HepG2 (cell line): ENCODE measurements around the gene PTGIS. TPM values are rescaled to one million over a fixed set of nuclear protein-coding genes. Genes with fewer than 3 reads are reported as not detected.

ENCODE experiments used
- ATAC-seq: fragments of 200-7000 bp; cut with Tn5 transposase; 3 replicates; pipeline ENCODE4 v1.9.1; 2020; ENCODE audit warnings: mild to moderate bottlenecking, moderate library complexity
- BruUV-seq: library from RNA; stranded (reverse); fragments of 400-500 nt; replicated peaks from 2 replicates; lab custom pipeline; 2021; lab: Mats Ljungman, UMichigan
- CTCF ChIA-PET: fragments of 300-600 bp; formaldehyde crosslinking; extraction: SDS; loops from one replicate; lab custom pipeline; 2021; ENCODE audit warnings: low total read pairs, inconsistent platforms, low intra/inter-chr PET ratio; lab: Yijun Ruan, JAX
- POLR2A ChIA-PET: fragments of 350-600 bp; sonication (Branson Sonifier 250); formaldehyde crosslinking; loops from one replicate; lab custom pipeline; 2020; ENCODE audit warnings: antibody characterized with exemption, inconsistent platforms; lab: Yijun Ruan, JAX
- DNase-seq: peaks from one replicate; pipeline ENCODE4 v3.0.0-alpha.2; 2015; ENCODE audit warnings: low spot score
- FAIRE-seq: peaks from 3 replicates; lab custom pipeline; 2011; peaks lifted over from hg19 to GRCh38; lab: Jason Lieb, UNC
- H2AFZ ChIP-seq: one replicate; pipeline ENCODE4 v1.6.1; 2011; ENCODE audit warnings: low read length, inconsistent platforms
- H3K27ac ChIP-seq: fragments of 300-600 bp; 3 replicates; pipeline ENCODE4 v1.8.0; 2011; ENCODE audit warnings: mixed run types, mild to moderate bottlenecking, mixed read lengths, low read length, inconsistent platforms; ENCODE audit not compliant: insufficient read depth; ENCODE audit errors: extremely low read length
- H3K27me3 ChIP-seq, 2 experiments: fragments of 200-600 bp in 1 of 2; 2 replicates in 1 of 2; 3 replicates in 1 of 2; pipeline versions ENCODE4 v1.6.0 to v1.8.0; 2011; ENCODE audit warnings: low read length in 2 of 2, mild to moderate bottlenecking in 2 of 2, moderate library complexity in 2 of 2, inconsistent platforms in 1 of 2; ENCODE audit not compliant: insufficient read depth in 2 of 2, control insufficient read depth in 1 of 2
- H3K36me3 ChIP-seq, 2 experiments: fragments of 200-600 bp in 1 of 2; replicated peaks in 1 of 2; 2 replicates in 1 of 2; 3 replicates in 1 of 2; pipeline versions ENCODE4 v1.5.1 to v1.8.0; 2011; ENCODE audit warnings: low read length in 2 of 2, inconsistent platforms in 1 of 2; ENCODE audit not compliant: insufficient read depth in 2 of 2, control insufficient read depth in 1 of 2
- H3K4me1 ChIP-seq: 2 replicates; pipeline ENCODE4 v1.5.1; 2012; ENCODE audit warnings: low read length, inconsistent platforms; ENCODE audit not compliant: insufficient read depth
- H3K4me2 ChIP-seq: 2 replicates; pipeline ENCODE4 v1.6.0; 2011; ENCODE audit warnings: low read depth, low read length, inconsistent platforms
- H3K4me3 ChIP-seq, 3 experiments: fragments of 200-600 bp in 1 of 3; sonication (generic), shearing (Covaris generic) in 1 of 3; replicated peaks in 1 of 3; 2 replicates each; pipeline ENCODE4 v1.5.1; 2011 to 2016; ENCODE audit warnings: low read length in 3 of 3, inconsistent platforms in 2 of 3, low read depth in 2 of 3, mild to moderate bottlenecking in 2 of 3, control low read depth in 1 of 3, mixed read lengths in 1 of 3; ENCODE audit not compliant: insufficient read depth in 1 of 3
- H3K79me2 ChIP-seq: one replicate; pipeline ENCODE4 v1.6.1; 2011; ENCODE audit warnings: low read length, inconsistent platforms; ENCODE audit not compliant: insufficient read depth
- H3K9ac ChIP-seq: 2 replicates; pipeline ENCODE4 v1.6.0; 2011; ENCODE audit warnings: mild to moderate bottlenecking, low read depth, low read length, inconsistent platforms; ENCODE audit not compliant: insufficient read depth
- H3K9me3 ChIP-seq: 2 replicates; pipeline ENCODE4 v1.5.1; 2012; ENCODE audit warnings: mild to moderate bottlenecking, low read length
- H4K20me1 ChIP-seq: 2 replicates; pipeline ENCODE4 v1.6.0; 2011; ENCODE audit warnings: inconsistent platforms, mild to moderate bottlenecking, low read length, moderate library complexity; ENCODE audit not compliant: insufficient read depth
- JDP2 ChIP-seq: sonication (generic); formaldehyde crosslinking; IDR thresholded peaks from 2 replicates; pipeline ENCODE4 v1.8.1; 2022; ENCODE audit warnings: missing genetic modification reagents, borderline replicate concordance
- MAFK ChIP-seq, 2 experiments: IDR thresholded peaks in 1 of 2; conservative IDR thresholded peaks in 1 of 2; 2 replicates each; pipeline ENCODE4 v1.6.1; 2011; ENCODE audit warnings: improper control_type of control experiment in 2 of 2, low read length in 2 of 2
- MEIS2 ChIP-seq: sonication (generic); formaldehyde crosslinking; IDR thresholded peaks from 2 replicates; pipeline ENCODE4 v1.9.0; 2021; ENCODE audit warnings: mild to moderate bottlenecking, missing genetic modification reagents
- MIER3 ChIP-seq: IDR thresholded peaks from 2 replicates; pipeline ENCODE4 v1.6.1; 2016; ENCODE audit warnings: missing compliant biosample characterization, borderline replicate concordance
- NFE2L2 ChIP-seq: fragments of 150-350 bp; IDR thresholded peaks from 2 replicates; pipeline ENCODE4 v1.6.1; 2014; ENCODE audit warnings: low read length
- ONECUT2 ChIP-seq: sonication (generic); formaldehyde crosslinking; IDR thresholded peaks from 2 replicates; pipeline ENCODE4 v1.4.0; 2020; ENCODE audit warnings: missing genetic modification reagents
- TGIF2 ChIP-seq: IDR thresholded peaks from 2 replicates; pipeline ENCODE4 v1.6.1; 2016; ENCODE audit warnings: control low read depth, missing compliant biosample characterization
- ZNF775 ChIP-seq: sonication (generic); formaldehyde crosslinking; IDR thresholded peaks from 2 replicates; pipeline ENCODE4 v1.4.0; 2020; ENCODE audit warnings: missing genetic modification reagents, mild to moderate bottlenecking, moderate library complexity, borderline replicate concordance
- in situ Hi-C: cut with HindIII; loops from 2 replicates; pipeline ENCODE4 v1.10.0; 2017; ENCODE audit warnings: low pct_unique_long_range_greater_than_20kb; ENCODE audit not compliant: extremely low pct_ligation_motif_present
- intact Hi-C: fragments of 100-400 bp; cut with micrococcal nuclease; formaldehyde crosslinking; loops from one replicate; pipeline ENCODE4 v1.10.0; 2022; ENCODE audit not compliant: unreplicated experiment
- polyA plus RNA-seq, 8 experiments: library from polyadenylated mRNA; depleted of rRNA in 3 of 8; stranded (reverse) in 7 of 8; unstranded in 1 of 8; fragments of >200 nt; fragmentation: Illumina TruSeq in 4 of 8; extraction: Trizol in 4 of 8; gene quantifications; 2 replicates each; pipeline versions ENCODE4 v1.2.1 to v1.2.3, GENCODE V29; 2011 to 2016; ENCODE audit warnings: low read depth in 4 of 8, missing spikeins in 1 of 8, mixed read lengths in 1 of 8; ENCODE audit not compliant: insufficient read depth in 1 of 8
- total RNA-seq, 5 experiments: library from RNA; depleted of rRNA; stranded (reverse); fragments of >200 nt; fragmentation: Illumina TruSeq; extraction: Trizol; gene quantifications; 2 replicates each; pipeline ENCODE4 v1.2.3, GENCODE V29; 2016; ENCODE audit warnings: low read depth in 1 of 5
- TF ChIP-seq, protein P1 (sequence below): sonication (generic); formaldehyde crosslinking; IDR thresholded peaks from 2 replicates; pipeline ENCODE4 v1.5.0; 2020; ENCODE audit warnings: missing genetic modification reagents
- TF ChIP-seq, protein P2 (sequence below): sonication (generic); formaldehyde crosslinking; IDR thresholded peaks from 2 replicates; pipeline ENCODE4 v1.4.0; 2020; ENCODE audit warnings: missing genetic modification reagents
- TF ChIP-seq, protein P3 (sequence below): sonication (generic); formaldehyde crosslinking; IDR thresholded peaks from 2 replicates; pipeline ENCODE4 v1.9.0; 2021; ENCODE audit warnings: missing genetic modification reagents, borderline replicate concordance
- TF ChIP-seq, protein P4 (sequence below): sonication (generic); formaldehyde crosslinking; IDR thresholded peaks from 2 replicates; pipeline ENCODE4 v1.8.1; 2023; ENCODE audit warnings: mild to moderate bottlenecking, inconsistent platforms, moderate library complexity, missing genetic modification reagents, borderline replicate concordance
- TF ChIP-seq, protein P5 (sequence below): sonication (generic); formaldehyde crosslinking; IDR thresholded peaks from 2 replicates; pipeline ENCODE4 v1.4.0; 2020; ENCODE audit warnings: mild to moderate bottlenecking, missing genetic modification reagents
- TF ChIP-seq, protein P6 (sequence below): sonication (generic); formaldehyde crosslinking; conservative IDR thresholded peaks from 2 replicates; pipeline ENCODE4 v1.8.1; 2023; ENCODE audit warnings: missing genetic modification reagents

The PTGIS gene
- total and polyA plus RNA-seq, 2 of the 13 experiments (the other 11 are each of a cell fraction or from before 2014, with no cell fraction given) = not detected

DNA sequence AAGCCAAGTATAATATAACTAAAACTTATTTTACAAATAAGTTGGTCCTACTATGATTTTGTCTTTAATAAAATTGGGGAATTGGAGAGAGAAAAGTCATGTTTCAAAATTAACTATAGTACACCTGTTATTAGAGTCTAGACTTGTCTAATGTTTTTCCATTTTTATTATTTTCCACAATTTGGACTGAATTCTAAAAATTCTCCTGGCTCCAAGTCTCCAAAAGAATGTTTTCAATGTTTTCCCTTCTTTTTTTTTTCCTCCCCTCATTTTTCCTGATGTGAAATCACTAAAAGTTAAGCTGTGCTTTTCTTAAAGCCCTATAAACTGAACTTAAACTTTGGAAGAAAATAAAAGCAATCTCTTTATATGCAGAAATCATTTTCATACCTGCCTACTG is 11.3 kb downstream of the PTGIS start:
- CTCF ChIA-PET = no interaction called here
- H3K9me3 ChIP-seq = no peaks in the 10 kb centered on the region
- FAIRE-seq = no peak
- H4K20me1 ChIP-seq = no peaks in the 10 kb centered on the region
- H3K36me3 ChIP-seq = no peaks in the 10 kb centered on the region
- in situ Hi-C loops = no loop called here
- no peak for DNase-seq
- no peak overlapping the region for H3K4me3 ChIP-seq
- intact Hi-C loops = no loop called here
- ATAC-seq = no peak
- peaks cover 0 to 3% of the 10 kb centered on the region in 2 experiments; a peak in 2 of 5 replicates for H3K27me3 ChIP-seq
- no peak overlapping the region for H2AFZ ChIP-seq
- H3K4me1 ChIP-seq = peaks cover 12% of the 10 kb centered on the region
- no peak overlapping the region for H3K27ac ChIP-seq
- BruUV-seq = no TSS peak
- no peak overlapping the region for H3K4me2 ChIP-seq
- no peaks in the 10 kb centered on the region for H3K79me2 ChIP-seq
- POLR2A ChIA-PET = interaction anchor here (1.0 kb wide), 1 partner anchor 26 kb away, joined by 3 read pairs; no protein-coding TSS in a partner anchor
- no peak overlapping the region for H3K9ac ChIP-seq
- TF ChIP-seq, protein P1, sequence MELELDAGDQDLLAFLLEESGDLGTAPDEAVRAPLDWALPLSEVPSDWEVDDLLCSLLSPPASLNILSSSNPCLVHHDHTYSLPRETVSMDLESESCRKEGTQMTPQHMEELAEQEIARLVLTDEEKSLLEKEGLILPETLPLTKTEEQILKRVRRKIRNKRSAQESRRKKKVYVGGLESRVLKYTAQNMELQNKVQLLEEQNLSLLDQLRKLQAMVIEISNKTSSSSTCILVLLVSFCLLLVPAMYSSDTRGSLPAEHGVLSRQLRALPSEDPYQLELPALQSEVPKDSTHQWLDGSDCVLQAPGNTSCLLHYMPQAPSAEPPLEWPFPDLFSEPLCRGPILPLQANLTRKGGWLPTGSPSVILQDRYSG (CRISPR knock-in tag) = no peak
- TF ChIP-seq MEIS2 (CRISPR knock-in tag) = no peak
- TF ChIP-seq, protein P2, sequence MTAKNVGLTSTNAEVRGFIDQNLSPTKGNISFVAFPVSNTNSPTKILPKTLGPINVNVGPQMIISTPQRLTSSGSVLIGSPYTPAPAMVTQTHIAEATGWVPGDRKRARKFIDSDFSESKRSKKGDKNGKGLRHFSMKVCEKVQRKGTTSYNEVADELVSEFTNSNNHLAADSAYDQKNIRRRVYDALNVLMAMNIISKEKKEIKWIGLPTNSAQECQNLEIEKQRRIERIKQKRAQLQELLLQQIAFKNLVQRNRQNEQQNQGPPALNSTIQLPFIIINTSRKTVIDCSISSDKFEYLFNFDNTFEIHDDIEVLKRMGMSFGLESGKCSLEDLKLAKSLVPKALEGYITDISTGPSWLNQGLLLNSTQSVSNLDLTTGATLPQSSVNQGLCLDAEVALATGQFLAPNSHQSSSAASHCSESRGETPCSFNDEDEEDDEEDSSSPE (CRISPR knock-in tag) = no peak
- TF ChIP-seq MAFK (conservative IDR thresholded peaks at IDR 0.05 in 1 of 2, IDR thresholded peaks at IDR 0.05 in 1 of 2; ENCODE audit: low read length in 2 of 2) = no peak
- TF ChIP-seq TGIF2 (CRISPR knock-in tag) = no peak
- no peak for TF ChIP-seq JDP2
- TF ChIP-seq ZNF775 = no peak
- no peak for TF ChIP-seq ONECUT2 (CRISPR knock-in tag)
- TF ChIP-seq, protein P3, sequence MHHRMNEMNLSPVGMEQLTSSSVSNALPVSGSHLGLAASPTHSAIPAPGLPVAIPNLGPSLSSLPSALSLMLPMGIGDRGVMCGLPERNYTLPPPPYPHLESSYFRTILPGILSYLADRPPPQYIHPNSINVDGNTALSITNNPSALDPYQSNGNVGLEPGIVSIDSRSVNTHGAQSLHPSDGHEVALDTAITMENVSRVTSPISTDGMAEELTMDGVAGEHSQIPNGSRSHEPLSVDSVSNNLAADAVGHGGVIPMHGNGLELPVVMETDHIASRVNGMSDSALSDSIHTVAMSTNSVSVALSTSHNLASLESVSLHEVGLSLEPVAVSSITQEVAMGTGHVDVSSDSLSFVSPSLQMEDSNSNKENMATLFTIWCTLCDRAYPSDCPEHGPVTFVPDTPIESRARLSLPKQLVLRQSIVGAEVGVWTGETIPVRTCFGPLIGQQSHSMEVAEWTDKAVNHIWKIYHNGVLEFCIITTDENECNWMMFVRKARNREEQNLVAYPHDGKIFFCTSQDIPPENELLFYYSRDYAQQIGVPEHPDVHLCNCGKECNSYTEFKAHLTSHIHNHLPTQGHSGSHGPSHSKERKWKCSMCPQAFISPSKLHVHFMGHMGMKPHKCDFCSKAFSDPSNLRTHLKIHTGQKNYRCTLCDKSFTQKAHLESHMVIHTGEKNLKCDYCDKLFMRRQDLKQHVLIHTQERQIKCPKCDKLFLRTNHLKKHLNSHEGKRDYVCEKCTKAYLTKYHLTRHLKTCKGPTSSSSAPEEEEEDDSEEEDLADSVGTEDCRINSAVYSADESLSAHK = no peak
- no peak for TF ChIP-seq NFE2L2
- TF ChIP-seq, protein P4, sequence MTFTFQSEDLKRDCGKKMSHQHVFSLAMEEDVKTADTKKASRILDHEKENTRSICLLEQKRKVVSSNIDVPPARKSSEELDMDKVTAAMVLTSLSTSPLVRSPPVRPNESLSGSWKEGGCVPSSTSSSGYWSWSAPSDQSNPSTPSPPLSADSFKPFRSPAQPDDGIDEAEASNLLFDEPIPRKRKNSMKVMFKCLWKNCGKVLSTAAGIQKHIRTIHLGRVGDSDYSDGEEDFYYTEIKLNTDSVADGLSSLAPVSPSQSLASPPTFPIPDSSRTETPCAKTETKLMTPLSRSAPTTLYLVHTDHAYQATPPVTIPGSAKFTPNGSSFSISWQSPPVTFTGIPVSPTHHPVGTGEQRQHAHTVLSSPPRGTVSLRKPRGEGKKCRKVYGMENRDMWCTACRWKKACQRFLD (CRISPR knock-in tag) = no peak
- TF ChIP-seq, protein P5, sequence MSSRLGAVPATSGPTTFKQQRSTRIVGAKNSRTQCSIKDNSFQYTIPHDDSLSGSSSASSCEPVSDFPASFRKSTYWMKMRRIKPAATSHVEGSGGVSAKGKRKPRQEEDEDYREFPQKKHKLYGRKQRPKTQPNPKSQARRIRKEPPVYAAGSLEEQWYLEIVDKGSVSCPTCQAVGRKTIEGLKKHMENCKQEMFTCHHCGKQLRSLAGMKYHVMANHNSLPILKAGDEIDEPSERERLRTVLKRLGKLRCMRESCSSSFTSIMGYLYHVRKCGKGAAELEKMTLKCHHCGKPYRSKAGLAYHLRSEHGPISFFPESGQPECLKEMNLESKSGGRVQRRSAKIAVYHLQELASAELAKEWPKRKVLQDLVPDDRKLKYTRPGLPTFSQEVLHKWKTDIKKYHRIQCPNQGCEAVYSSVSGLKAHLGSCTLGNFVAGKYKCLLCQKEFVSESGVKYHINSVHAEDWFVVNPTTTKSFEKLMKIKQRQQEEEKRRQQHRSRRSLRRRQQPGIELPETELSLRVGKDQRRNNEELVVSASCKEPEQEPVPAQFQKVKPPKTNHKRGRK (CRISPR knock-in tag) = no peak
- TF ChIP-seq, protein P6, sequence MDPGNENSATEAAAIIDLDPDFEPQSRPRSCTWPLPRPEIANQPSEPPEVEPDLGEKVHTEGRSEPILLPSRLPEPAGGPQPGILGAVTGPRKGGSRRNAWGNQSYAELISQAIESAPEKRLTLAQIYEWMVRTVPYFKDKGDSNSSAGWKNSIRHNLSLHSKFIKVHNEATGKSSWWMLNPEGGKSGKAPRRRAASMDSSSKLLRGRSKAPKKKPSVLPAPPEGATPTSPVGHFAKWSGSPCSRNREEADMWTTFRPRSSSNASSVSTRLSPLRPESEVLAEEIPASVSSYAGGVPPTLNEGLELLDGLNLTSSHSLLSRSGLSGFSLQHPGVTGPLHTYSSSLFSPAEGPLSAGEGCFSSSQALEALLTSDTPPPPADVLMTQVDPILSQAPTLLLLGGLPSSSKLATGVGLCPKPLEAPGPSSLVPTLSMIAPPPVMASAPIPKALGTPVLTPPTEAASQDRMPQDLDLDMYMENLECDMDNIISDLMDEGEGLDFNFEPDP (CRISPR knock-in tag) = no peak
- TF ChIP-seq MIER3 (CRISPR knock-in tag) = no peak
